ENCODE results near the gene CFB.

GRCh38 chr6:31961616-31962015, 15.7 kb downstream of the CFB start:
- TF ChIP-seq PPARA (CRISPR knock-in tag; IDR thresholded peaks at IDR 0.05; ENCODE audit: borderline replicate concordance) (no peak), ZFP3 (CRISPR knock-in tag; IDR thresholded peaks at IDR 0.05) (no peak), OSR1 (CRISPR knock-in tag; IDR thresholded peaks at IDR 0.05) (no peak), TCF4 (CRISPR knock-in tag; IDR thresholded peaks at IDR 0.05; ENCODE audit: borderline replicate concordance) (no peak), ZFP30 (CRISPR knock-in tag; IDR thresholded peaks at IDR 0.05) (no peak)
- TF ChIP-seq, protein P1, sequence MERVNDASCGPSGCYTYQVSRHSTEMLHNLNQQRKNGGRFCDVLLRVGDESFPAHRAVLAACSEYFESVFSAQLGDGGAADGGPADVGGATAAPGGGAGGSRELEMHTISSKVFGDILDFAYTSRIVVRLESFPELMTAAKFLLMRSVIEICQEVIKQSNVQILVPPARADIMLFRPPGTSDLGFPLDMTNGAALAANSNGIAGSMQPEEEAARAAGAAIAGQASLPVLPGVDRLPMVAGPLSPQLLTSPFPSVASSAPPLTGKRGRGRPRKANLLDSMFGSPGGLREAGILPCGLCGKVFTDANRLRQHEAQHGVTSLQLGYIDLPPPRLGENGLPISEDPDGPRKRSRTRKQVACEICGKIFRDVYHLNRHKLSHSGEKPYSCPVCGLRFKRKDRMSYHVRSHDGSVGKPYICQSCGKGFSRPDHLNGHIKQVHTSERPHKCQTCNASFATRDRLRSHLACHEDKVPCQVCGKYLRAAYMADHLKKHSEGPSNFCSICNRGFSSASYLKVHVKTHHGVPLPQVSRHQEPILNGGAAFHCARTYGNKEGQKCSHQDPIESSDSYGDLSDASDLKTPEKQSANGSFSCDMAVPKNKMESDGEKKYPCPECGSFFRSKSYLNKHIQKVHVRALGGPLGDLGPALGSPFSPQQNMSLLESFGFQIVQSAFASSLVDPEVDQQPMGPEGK (CRISPR knock-in tag; IDR thresholded peaks at IDR 0.05; ENCODE audit: borderline replicate concordance): no peak
